GM04503 (cell line): ENCODE measurements around the gene EIF5A2.

Experiments
- DNase-seq: peaks from one replicate; pipeline ENCODE4 v3.0.0-alpha.2; 2012; ENCODE audit warnings: low read depth

The EIF5A2 gene

DNA sequence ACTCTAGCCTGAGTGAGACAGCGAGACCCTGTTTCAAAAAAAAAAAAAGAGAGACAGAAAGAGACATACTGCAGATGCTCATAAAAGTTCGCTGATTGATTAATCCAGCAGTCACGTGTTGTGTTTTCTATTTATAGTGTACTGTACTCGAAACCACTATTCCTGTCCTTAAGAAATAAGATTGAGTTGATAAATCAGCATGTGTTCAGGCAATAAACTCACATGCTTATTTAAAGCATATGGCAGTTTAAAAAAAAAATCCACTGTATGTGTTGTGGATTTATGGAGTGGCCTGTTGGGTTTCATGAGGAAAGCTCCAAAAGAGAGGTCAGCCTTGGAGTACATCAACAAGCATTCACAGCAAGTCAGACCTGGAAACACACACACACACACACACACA, 56.1 kb downstream of the EIF5A2 start:
- no peak for DNase-seq

DNA sequence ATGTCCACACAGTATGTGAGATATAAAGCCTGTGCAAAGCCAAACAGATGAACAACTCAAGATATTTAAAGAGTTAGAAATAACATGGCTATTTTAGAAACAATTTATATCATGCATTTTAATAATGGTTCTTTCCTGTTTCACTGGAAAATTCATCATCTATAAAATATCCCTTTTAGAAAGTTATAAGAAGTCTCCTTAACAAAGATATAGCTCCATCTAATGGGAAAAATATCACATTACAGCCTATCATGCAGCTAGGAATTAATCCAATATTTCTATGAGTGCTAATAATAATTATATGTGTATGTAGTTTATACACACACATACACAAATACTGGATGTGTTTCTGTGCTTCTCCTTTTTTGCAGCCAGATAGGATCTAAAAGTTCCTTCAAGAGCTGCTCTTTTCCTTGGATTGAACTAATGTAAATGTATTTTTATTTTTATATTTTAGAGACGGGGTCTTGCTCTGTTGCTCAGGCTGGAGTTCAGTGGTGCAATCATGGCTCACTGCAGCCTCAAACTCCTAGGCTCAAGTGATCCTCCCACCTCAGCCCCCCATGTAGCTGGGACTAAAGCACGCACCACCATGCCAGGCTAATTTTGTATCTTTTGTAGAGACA, 60.0 kb downstream of the EIF5A2 start:
- no peak for DNase-seq

DNA sequence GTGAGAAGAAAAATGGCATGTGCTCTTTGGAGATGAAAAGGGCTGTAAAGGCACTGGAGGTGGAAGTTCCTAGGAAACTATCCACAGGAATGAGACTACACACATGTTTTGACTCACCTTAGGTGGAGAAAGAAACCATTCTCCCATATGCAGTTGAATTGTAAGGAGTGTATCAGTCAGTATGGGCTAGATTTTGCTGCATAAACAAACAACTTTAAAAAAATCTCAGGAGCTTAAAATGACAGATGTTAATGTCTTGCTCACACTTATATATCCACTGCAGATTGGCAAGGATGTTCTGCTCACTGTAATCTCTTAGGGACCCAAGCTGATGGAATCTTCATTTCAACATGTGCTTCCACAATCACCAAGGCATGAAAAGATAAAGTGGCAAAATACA, 64.1 kb downstream of the EIF5A2 start:
- DNase-seq, result no peak

DNA sequence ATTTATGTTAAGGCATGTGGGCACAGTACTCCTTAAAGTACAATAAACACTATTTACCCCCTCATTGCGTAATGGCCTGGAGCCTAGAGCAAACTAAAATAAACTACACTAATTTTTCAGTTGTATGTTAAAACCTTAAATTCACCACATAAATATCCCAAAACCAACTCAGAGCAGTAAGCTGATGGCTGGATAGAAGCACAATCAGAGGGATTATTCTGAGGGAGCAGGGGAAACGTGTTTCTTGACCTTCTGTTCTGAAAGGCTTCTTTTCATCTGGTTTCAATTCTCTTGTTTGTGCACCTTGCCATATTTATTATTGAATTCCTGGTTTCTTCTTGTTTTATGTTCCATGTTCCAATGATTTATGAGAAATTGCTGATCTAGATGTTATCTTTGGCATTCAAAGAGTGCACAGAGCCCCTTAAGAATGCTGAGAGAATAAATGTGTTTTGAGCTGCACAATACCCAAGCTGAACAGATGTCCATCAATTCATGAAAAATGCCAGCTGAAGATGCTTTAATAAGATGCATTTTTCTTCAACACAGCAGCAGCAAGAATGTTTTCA, 68.1 kb downstream of the EIF5A2 start:
- DNase-seq, result peak; percentile 31

DNA sequence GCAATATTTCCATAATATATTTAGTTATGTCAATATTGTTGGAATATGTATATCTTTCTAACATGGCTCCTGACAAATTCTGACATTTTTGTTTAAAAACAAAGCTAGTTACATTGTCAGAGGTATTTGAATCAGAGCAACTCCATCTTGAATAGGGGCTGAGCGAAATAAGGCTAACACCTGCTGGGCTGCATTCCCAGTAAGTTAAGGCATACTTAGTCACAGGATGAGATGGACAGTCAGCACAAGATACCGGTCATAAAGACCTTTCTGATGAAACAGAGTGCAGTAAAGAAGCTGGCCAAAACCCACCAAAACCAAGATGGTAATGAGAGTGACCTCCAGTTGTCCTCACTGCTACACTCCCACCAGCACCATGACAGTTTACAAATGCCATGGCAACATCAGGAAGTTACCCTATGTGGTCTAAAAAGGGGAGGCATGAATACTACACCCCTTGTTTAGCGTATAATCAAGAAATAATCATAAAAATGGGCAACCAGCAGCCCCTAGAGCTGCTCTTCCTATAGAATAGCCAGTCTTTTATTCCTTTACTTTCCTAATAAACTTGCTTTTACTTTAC, 68.8 kb downstream of the EIF5A2 start:
- no peak for DNase-seq
